ENCODE results near the gene CEP55.

The CEP55 gene

GRCh38 chr10:93554316-93554663 is 57.9 kb downstream of the CEP55 start:
- Histone ChIP-seq H3K79me2 (ENCODE audit: insufficient read depth, low read depth) (no peaks in the 10 kb centered on the region), H3K4me1 (ENCODE audit: low read depth, poor library complexity, severe bottlenecking) (no peaks in the 10 kb centered on the region), H2AFZ (ENCODE audit: low read depth) (no peak overlapping the region), H3K4me2 (no peak overlapping the region), H3K9ac (no peak overlapping the region), H3K27ac (no peak overlapping the region), H3K27me3 (ENCODE audit: insufficient read depth, low read depth) (no peaks in the 10 kb centered on the region), H3K36me3 (ENCODE audit: insufficient read depth) (no peaks in the 10 kb centered on the region), H3K4me3 (IDR thresholded peaks at IDR 0.05; ENCODE audit: insufficient read depth, low read depth, low read length) (no peak overlapping the region), H4K20me1 (ENCODE audit: insufficient read depth) (no peaks in the 10 kb centered on the region)
- no peak for TF ChIP-seq CTCF (conservative IDR thresholded peaks at IDR 0.05; ENCODE audit: low read depth, low read length)

- Histone ChIP-seq H3K4me3 (IDR thresholded peaks at IDR 0.05; ENCODE audit: insufficient read depth, low read depth, low read length) (no peak overlapping the region), H3K4me2 (no peak overlapping the region), H3K79me2 (ENCODE audit: insufficient read depth, low read depth) (no peaks in the 10 kb centered on the region), H3K27ac (no peak overlapping the region), H3K4me1 (ENCODE audit: low read depth, poor library complexity, severe bottlenecking) (no peaks in the 10 kb centered on the region), H4K20me1 (ENCODE audit: insufficient read depth) (no peaks in the 10 kb centered on the region), H3K27me3 (ENCODE audit: insufficient read depth, low read depth) (no peaks in the 10 kb centered on the region), H3K9ac (no peak overlapping the region), H2AFZ (ENCODE audit: low read depth) (no peak overlapping the region), H3K36me3 (ENCODE audit: insufficient read depth) (no peaks in the 10 kb centered on the region)
- TF ChIP-seq CTCF (conservative IDR thresholded peaks at IDR 0.05; ENCODE audit: low read depth, low read length): peak; percentile 70
Measured at GRCh38 chr10:93554760-93555432, 58.5 kb downstream of the CEP55 start.

- TF ChIP-seq CTCF (conservative IDR thresholded peaks at IDR 0.05; ENCODE audit: low read depth, low read length): no peak
- no peaks in the 10 kb centered on the region for H3K27me3 ChIP-seq (ENCODE audit: insufficient read depth, low read depth)
- H3K79me2 ChIP-seq (ENCODE audit: insufficient read depth, low read depth): no peaks in the 10 kb centered on the region
- no peaks in the 10 kb centered on the region for H3K36me3 ChIP-seq (ENCODE audit: insufficient read depth)
- H2AFZ ChIP-seq (ENCODE audit: low read depth): no peak overlapping the region
- H3K27ac ChIP-seq: no peak overlapping the region
- H3K4me1 ChIP-seq (ENCODE audit: low read depth, poor library complexity, severe bottlenecking): no peaks in the 10 kb centered on the region
- no peak overlapping the region for H3K9ac ChIP-seq
- no peak overlapping the region for H3K4me3 ChIP-seq (IDR thresholded peaks at IDR 0.05; ENCODE audit: insufficient read depth, low read depth, low read length)
- H3K4me2 ChIP-seq: no peak overlapping the region
- no peaks in the 10 kb centered on the region for H4K20me1 ChIP-seq (ENCODE audit: insufficient read depth)
Measured at GRCh38 chr10:93559490-93559889, 63.1 kb downstream of the CEP55 start.

- Histone ChIP-seq H3K4me3 (IDR thresholded peaks at IDR 0.05; ENCODE audit: insufficient read depth, low read depth, low read length) (no peak overlapping the region), H3K79me2 (ENCODE audit: insufficient read depth, low read depth) (no peaks in the 10 kb centered on the region), H3K36me3 (ENCODE audit: insufficient read depth) (no peaks in the 10 kb centered on the region), H3K9ac (no peak overlapping the region), H2AFZ (ENCODE audit: low read depth) (no peak overlapping the region; the same call in 1 of the 2 replicates), H4K20me1 (ENCODE audit: insufficient read depth) (no peaks in the 10 kb centered on the region), H3K4me1 (ENCODE audit: low read depth, poor library complexity, severe bottlenecking) (no peaks in the 10 kb centered on the region), H3K27ac (no peak overlapping the region), H3K27me3 (ENCODE audit: insufficient read depth, low read depth) (no peaks in the 10 kb centered on the region), H3K4me2 (no peak overlapping the region)
- TF ChIP-seq CTCF (conservative IDR thresholded peaks at IDR 0.05; ENCODE audit: low read depth, low read length): no peak
Measured at GRCh38 chr10:93560541-93560940, 64.1 kb downstream of the CEP55 start.
